HG03342 (cell line): ENCODE data around the gene MFAP1.
A peak's percentile ranks its signal among the peaks of the same experiment; 100 is the strongest.

Experiments
- ATAC-seq: cut with Tn5 transposase; IDR thresholded peaks from one replicate; pipeline ENCODE4 v1.9.1; 2021; ENCODE audit warnings: mild to moderate bottlenecking, moderate library complexity; ENCODE audit not compliant: unreplicated experiment

MFAP1 gene

DNA sequence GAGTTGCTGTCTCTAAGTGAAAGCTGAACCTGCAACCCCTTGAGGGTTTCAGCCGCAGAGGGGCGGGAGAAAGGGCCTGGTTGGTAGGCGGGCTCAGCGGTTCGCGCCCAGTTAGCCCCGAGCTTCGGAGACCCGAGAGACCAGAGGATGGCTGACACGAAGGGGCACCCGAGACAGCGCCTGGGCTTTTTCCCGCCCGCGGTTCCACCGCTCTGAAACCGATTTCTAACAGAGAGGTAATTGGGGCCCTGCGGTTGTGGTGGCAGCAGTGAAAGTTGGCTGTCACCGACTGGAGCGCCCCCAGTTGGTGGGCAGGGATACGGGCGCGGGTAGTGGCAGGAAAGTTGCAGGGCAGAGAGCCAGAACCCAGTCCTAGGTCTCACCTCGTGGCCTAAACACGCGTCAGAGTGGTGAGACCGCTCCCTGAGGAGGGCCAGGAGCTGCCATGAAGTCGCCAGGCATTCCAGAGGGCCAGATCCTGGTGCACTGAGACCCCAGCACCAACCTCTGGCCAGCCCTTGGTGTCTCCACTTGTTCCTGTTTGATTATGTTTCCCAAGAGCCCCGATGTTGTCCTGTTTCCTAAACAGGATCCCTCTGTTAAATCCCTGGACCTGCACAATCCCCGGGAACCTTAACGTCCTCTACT, 47.1 kb downstream of the MFAP1 start:
- peak; percentile 42 for ATAC-seq

DNA sequence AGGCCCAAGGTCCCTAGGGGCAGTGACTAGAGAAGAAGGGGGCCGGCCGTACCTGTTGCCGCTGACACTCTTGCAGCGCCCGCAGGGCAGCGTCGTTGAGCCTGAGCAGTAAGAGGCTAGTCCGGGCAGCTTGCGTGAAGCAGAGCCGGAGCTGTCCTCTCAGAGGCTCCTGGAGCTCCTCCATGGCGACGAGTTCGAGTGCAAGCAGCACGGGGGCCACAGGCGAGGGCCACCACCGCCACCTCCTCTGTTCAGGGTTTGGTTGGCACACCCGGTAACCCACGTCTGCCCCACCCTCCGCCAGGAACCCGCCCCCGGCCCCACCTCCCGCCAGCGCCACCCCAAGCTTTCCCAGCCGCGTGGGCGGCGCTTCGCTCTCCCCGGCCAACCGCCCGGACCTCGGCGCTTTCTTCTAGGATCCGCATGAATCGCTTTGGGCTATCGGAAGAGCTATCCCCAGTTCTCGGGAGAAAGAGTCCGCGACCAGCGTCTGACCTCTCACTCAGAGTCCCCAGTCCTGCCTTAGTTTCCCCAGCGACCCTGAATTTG, 47.7 kb downstream of the MFAP1 start, which contains the start of gene ELL3:
TSS of gene ELL3 (minus strand) at position 249 of the 549 bp plus-strand sequence. CDS start at position 184, 65 bp downstream.
- ATAC-seq = peak; percentile 23

DNA sequence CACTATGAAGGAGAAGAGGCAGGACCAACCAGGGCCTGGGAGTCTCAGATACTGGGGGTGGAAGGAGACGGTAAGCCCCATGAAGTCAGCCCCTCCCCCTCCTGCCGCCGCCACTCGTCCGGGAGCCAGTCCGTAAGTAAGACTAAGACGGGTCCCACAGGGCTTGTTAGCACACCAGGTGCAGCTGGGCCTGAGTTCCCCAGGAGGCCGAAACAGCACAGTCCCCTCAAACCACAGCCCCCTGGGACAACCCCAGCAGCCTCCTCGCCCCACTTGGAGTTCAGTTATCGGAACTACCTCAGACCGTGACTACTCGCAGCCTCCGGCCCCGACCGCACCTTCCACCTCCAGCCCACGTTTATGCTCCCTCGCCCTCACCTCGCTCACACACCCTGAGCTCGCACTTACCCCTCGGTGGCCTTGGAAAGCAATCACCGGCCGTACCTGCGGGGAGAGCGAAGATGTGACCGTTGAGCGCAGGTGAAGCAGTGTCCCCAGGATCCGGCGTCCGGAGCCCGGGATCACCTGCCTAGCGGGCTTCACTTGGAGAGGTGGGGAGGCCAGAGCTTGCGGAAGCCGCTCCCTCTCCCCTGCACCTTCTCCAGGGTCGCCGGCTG, 48.3 kb downstream of the MFAP1 start:
- ATAC-seq = peak; percentile 63

DNA sequence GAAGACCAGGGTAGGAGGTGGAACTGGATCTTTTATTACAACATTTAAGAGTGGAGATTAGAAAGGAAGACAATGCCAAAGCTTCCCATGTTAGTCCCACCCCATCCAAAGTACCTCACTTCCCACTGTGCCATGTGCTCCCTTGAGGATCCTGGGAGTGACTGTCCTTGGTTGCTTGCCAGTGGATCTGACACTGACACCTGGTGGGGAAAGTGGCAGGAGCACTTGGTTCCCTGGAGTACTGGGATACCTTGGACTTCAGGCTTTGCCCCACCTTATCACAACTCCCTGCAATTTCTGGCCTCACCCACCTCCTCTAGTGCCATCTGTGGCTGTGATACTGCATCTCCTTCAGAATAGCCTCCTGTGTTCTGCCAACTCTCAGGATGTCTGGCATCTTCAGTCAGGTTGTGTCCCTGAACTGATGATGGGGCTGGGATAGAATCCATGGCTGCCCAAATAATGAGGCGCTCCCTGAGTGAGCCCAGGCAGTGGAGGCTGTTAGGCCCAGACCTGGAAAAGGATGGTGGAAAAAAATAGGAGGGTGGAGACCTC, 49.0 kb downstream of the MFAP1 start:
- ATAC-seq = no peak

DNA sequence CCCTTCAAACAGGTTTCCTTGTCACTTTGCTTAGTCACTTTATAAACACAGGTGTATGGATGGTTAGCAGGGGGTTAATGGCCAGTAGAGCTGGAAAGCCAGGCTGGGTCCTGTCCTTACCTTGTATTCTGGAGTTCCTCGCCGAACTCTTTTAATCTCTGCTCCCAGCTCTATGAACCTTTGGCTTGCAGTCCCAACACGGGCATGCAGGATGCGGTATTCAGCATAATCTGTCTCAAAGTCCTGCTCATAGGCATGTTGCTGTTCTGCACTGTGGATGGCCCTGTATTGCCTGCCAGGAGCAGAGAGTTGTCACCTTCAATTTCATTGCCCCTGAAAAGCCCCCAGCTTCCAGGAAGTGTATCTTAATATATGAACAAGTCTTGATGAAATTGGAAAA, 50.4 kb downstream of the MFAP1 start:
- ATAC-seq = no peak

DNA sequence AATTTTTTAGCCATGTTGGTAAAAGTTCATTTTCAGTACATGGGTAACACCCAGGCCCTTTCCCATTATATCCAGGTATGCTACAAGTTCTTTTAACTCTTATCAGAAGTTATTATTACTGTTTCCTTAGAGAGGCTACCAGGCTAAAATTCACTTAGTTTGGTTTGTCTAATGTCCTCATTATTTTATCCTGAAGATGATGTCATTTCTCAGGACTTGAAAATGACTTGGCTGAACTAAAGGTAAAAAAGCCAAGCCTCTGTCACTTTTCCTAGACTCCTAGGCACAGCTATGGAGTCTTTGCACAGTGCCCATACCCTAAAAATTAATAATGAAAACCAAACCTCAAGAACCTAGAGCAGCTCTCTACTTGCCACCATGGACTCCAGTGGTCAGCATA, 51.9 kb downstream of the MFAP1 start:
- ATAC-seq = no peak

DNA sequence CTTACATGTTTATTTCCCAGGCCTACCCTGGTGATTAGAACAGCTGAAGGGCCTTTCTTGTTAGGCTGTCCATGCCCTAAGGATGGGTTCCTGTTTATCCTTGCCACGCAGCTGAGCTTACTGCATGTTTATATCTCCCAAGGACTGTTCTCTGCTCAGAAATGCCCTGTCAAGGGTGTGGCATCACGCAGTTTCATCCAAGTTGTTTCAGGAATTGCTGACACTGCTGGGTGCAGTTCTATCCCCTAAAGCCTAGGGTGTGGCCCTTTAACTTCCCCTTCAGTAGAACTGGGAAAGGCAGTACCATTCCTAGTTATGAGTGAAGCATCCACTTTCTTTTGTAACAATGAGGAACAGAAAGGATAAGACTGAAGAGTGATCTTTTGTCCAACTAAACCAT, 52.7 kb downstream of the MFAP1 start:
- ATAC-seq = no peak

DNA sequence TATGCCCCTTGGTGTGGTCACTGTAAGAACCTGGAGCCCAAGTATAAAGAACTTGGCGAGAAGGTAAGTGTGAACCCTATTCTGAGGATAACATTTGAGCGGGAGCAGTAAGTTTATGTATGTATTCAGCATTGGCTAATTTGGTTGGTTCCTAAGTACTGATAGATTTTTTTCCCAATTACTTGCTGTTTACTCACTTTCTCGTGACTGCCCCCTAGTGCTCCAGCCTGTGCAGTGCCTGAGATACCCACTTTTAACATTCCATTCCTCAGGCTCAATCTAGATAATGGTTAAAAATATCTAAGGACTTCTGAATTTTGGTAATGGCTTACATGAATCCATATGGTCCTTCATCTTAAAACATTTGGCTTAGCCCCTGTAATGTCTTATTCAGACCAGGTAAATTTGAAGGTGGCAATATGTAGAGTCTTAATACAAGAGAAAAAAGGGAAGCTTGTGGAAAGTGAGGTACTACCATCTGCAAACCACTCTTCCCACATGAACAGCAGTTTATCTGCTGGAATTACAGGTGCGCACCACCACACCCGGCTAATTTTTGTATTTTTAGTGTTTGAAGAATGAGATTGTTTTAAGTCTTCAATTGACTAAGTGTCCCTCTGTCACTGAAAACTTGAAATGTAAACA, 54.8 kb downstream of the MFAP1 start:
- no peak for ATAC-seq

DNA sequence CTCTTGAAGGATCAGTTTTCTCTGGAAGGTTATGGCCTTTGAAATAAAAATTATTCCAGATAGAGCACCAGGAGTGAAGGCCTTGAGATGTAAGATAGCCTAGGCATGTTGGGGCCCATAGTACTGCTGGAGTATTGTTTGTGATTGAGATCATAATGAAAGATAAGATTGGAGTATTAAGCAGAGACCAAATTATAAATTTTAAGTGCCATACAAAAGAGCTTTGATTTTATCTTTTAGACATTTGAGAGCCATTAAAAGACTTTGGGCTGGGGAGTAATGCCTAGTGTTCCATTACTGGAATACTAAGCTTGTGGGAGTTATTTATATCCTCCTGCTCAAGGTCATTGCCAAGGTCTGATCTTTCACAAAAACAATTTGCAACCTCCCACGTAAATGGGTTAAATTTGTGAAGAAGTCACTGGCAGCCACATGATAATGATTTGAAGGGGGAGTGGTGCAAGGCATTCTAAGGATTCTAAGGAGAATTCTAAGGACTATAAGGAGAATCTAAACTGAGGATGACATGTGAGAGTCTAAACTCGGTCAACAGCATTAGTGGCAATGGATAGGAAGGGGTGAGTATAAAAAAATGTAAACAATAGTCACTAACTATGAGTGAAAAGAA, 60.6 kb downstream of the MFAP1 start:
- ATAC-seq = no peak

DNA sequence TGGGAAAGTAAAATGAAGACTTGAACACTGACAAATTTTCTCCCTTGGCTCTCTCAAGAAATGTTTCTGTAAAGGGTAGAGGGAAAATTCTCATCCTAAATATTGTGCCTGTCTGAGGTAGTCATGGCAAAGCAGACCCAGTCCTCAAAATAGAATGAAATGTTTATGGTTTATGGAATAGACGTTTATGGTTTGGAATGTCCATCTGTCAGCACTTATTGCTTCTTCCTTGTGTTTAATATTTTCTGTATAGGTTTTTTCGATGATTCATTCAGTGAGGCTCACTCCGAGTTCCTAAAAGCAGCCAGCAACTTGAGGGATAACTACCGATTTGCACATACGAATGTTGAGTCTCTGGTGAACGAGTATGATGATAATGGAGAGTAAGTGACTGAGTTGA, 61.7 kb downstream of the MFAP1 start:
- ATAC-seq = no peak
